HepG2 (cell line): Measurements from ENCODE around the gene NOB1. TPM values are rescaled to one million over a fixed set of nuclear protein-coding genes. Genes with fewer than 3 reads are reported as not detected.

Source experiments
- GFI1 ChIP-seq: sonication (generic); formaldehyde crosslinking; IDR thresholded peaks from 2 replicates; pipeline ENCODE4 v1.5.0; 2020; ENCODE audit warnings: missing genetic modification reagents, mild to moderate bottlenecking, borderline replicate concordance
- IKZF1 ChIP-seq: fragments of 450-650 bp; IDR thresholded peaks from 2 replicates; pipeline ENCODE4 v1.7.1; 2016
- MXD4 ChIP-seq: IDR thresholded peaks from 2 replicates; pipeline ENCODE4 v1.6.1; 2016; ENCODE audit warnings: mild to moderate bottlenecking, missing biosample characterization, missing genetic modification reagents
- NFYB ChIP-seq: sonication (generic); formaldehyde crosslinking; IDR thresholded peaks from 2 replicates; pipeline ENCODE4 v1.4.0; 2020; ENCODE audit warnings: missing genetic modification reagents
- RXRA ChIP-seq: sonication (generic); formaldehyde crosslinking; IDR thresholded peaks from 2 replicates; pipeline ENCODE4 v1.5.1; 2020; ENCODE audit warnings: missing genetic modification reagents
- SOX5 ChIP-seq: IDR thresholded peaks from 2 replicates; pipeline ENCODE4 v1.6.1; 2016; ENCODE audit warnings: borderline replicate concordance
- polyA plus RNA-seq, 8 experiments: library from polyadenylated mRNA; depleted of rRNA in 3 of 8; stranded (reverse) in 7 of 8; unstranded in 1 of 8; fragments of >200 nt; fragmentation: Illumina TruSeq in 4 of 8; extraction: Trizol in 4 of 8; gene quantifications; 2 replicates each; pipeline versions ENCODE4 v1.2.1 to v1.2.3, GENCODE V29; 2011 to 2016; ENCODE audit warnings: low read depth in 4 of 8, missing spikeins in 1 of 8, mixed read lengths in 1 of 8; ENCODE audit not compliant: insufficient read depth in 1 of 8
- total RNA-seq, 5 experiments: library from RNA; depleted of rRNA; stranded (reverse); fragments of >200 nt; fragmentation: Illumina TruSeq; extraction: Trizol; gene quantifications; 2 replicates each; pipeline ENCODE4 v1.2.3, GENCODE V29; 2016; ENCODE audit warnings: low read depth in 1 of 5
- TF ChIP-seq, protein P1 (sequence below): sonication (generic); formaldehyde crosslinking; IDR thresholded peaks from 2 replicates; pipeline ENCODE4 v1.5.0; 2020; ENCODE audit warnings: mild to moderate bottlenecking, missing genetic modification reagents, borderline replicate concordance
- TF ChIP-seq, protein P2 (sequence below): sonication (generic); formaldehyde crosslinking; IDR thresholded peaks from 2 replicates; pipeline ENCODE4 v1.4.0; 2020; ENCODE audit warnings: missing genetic modification reagents
- TF ChIP-seq, protein P3 (sequence below): sonication (generic); formaldehyde crosslinking; IDR thresholded peaks from 2 replicates; pipeline ENCODE4 v1.4.0; 2020; ENCODE audit warnings: mild to moderate bottlenecking, missing genetic modification reagents
- TF ChIP-seq, protein P4 (sequence below): sonication (generic); formaldehyde crosslinking; IDR thresholded peaks from 2 replicates; pipeline ENCODE4 v1.5.1; 2020; ENCODE audit warnings: mild to moderate bottlenecking, missing genetic modification reagents, borderline replicate concordance
- TF ChIP-seq, protein P5 (sequence below): fragments of 450-650 bp; IDR thresholded peaks from 2 replicates; pipeline ENCODE4 v1.6.1; 2017
- TF ChIP-seq, protein P6 (sequence below): IDR thresholded peaks from 2 replicates; pipeline ENCODE4 v1.6.1; 2016; ENCODE audit warnings: mild to moderate bottlenecking, missing biosample characterization, missing genetic modification reagents

Gene NOB1
- total and polyA plus RNA-seq, 2 of the 13 experiments (the other 11 are each of a cell fraction or from before 2014, with no cell fraction given): 47.1 to 162 TPM

DNA sequence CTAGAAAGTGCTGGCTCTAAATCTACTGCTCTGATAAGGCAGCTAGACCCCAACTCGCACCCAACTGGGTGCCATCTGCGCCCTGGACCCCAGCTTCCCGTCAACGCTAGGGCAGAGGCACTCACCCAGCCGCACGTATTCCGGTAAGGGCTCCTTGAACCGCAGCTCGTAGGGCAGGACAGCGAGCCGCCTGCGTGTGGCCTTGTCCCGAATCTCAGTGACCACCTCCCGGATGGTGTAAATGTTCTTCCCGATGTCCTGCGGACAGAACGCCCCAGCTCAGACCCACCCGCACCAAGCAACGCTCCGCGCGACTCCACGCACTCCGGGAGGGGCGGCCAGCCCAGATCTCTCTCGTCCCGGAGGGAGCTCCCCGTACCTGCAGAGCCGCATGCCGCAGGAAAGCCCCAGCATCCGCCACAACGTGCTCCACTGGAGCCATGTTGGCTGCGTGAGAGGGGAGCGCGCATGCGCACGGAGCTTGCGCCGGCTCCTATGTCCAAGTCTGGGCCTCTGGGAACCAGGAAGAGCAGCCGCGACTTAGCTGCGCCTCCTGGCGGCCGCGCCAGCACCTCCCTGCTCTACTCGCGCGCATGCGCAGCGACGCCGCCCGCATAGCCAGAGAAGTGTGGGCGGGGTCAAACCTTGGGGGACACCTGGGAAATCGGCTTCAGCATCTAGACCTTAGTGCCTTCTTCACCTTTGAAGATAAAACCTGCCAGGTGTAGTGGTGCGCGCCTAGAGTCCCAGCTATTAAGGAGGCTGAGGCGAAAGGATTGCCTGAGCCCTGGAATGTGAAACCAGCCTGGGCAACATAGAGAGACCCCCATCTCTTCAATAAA, at the start of gene NOB1 (continued):
- TF ChIP-seq, protein P1, sequence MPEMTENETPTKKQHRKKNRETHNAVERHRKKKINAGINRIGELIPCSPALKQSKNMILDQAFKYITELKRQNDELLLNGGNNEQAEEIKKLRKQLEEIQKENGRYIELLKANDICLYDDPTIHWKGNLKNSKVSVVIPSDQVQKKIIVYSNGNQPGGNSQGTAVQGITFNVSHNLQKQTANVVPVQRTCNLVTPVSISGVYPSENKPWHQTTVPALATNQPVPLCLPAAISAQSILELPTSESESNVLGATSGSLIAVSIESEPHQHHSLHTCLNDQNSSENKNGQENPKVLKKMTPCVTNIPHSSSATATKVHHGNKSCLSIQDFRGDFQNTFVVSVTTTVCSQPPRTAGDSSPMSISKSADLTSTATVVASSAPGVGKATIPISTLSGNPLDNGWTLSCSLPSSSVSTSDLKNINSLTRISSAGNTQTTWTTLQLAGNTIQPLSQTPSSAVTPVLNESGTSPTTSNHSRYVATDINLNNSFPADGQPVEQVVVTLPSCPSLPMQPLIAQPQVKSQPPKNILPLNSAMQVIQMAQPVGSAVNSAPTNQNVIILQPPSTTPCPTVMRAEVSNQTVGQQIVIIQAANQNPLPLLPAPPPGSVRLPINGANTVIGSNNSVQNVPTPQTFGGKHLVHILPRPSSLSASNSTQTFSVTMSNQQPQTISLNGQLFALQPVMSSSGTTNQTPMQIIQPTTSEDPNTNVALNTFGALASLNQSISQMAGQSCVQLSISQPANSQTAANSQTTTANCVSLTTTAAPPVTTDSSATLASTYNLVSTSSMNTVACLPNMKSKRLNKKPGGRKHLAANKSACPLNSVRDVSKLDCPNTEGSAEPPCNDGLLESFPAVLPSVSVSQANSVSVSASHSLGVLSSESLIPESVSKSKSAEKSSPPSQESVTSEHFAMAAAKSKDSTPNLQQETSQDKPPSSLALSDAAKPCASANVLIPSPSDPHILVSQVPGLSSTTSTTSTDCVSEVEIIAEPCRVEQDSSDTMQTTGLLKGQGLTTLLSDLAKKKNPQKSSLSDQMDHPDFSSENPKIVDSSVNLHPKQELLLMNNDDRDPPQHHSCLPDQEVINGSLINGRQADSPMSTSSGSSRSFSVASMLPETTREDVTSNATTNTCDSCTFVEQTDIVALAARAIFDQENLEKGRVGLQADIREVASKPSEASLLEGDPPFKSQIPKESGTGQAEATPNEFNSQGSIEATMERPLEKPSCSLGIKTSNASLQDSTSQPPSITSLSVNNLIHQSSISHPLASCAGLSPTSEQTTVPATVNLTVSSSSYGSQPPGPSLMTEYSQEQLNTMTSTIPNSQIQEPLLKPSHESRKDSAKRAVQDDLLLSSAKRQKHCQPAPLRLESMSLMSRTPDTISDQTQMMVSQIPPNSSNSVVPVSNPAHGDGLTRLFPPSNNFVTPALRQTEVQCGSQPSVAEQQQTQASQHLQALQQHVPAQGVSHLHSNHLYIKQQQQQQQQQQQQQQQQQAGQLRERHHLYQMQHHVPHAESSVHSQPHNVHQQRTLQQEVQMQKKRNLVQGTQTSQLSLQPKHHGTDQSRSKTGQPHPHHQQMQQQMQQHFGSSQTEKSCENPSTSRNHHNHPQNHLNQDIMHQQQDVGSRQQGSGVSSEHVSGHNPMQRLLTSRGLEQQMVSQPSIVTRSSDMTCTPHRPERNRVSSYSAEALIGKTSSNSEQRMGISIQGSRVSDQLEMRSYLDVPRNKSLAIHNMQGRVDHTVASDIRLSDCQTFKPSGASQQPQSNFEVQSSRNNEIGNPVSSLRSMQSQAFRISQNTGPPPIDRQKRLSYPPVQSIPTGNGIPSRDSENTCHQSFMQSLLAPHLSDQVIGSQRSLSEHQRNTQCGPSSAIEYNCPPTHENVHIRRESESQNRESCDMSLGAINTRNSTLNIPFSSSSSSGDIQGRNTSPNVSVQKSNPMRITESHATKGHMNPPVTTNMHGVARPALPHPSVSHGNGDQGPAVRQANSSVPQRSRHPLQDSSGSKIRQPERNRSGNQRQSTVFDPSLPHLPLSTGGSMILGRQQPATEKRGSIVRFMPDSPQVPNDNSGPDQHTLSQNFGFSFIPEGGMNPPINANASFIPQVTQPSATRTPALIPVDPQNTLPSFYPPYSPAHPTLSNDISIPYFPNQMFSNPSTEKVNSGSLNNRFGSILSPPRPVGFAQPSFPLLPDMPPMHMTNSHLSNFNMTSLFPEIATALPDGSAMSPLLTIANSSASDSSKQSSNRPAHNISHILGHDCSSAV: no peak
- TF ChIP-seq, protein P2, sequence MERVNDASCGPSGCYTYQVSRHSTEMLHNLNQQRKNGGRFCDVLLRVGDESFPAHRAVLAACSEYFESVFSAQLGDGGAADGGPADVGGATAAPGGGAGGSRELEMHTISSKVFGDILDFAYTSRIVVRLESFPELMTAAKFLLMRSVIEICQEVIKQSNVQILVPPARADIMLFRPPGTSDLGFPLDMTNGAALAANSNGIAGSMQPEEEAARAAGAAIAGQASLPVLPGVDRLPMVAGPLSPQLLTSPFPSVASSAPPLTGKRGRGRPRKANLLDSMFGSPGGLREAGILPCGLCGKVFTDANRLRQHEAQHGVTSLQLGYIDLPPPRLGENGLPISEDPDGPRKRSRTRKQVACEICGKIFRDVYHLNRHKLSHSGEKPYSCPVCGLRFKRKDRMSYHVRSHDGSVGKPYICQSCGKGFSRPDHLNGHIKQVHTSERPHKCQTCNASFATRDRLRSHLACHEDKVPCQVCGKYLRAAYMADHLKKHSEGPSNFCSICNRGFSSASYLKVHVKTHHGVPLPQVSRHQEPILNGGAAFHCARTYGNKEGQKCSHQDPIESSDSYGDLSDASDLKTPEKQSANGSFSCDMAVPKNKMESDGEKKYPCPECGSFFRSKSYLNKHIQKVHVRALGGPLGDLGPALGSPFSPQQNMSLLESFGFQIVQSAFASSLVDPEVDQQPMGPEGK (CRISPR knock-in tag): peak; percentile 67
- TF ChIP-seq NFYB (CRISPR knock-in tag) (peak; percentile 48; the same call in 1 of the 2 replicates), MXD4 (CRISPR knock-in tag) (peak; percentile 96), SOX5 (CRISPR knock-in tag) (peak; percentile 52; the same call in 1 of the 2 replicates), RXRA (CRISPR knock-in tag) (peak; percentile 92), GFI1 (CRISPR knock-in tag) (peak; percentile 76), IKZF1 (no peak)
- TF ChIP-seq, protein P3, sequence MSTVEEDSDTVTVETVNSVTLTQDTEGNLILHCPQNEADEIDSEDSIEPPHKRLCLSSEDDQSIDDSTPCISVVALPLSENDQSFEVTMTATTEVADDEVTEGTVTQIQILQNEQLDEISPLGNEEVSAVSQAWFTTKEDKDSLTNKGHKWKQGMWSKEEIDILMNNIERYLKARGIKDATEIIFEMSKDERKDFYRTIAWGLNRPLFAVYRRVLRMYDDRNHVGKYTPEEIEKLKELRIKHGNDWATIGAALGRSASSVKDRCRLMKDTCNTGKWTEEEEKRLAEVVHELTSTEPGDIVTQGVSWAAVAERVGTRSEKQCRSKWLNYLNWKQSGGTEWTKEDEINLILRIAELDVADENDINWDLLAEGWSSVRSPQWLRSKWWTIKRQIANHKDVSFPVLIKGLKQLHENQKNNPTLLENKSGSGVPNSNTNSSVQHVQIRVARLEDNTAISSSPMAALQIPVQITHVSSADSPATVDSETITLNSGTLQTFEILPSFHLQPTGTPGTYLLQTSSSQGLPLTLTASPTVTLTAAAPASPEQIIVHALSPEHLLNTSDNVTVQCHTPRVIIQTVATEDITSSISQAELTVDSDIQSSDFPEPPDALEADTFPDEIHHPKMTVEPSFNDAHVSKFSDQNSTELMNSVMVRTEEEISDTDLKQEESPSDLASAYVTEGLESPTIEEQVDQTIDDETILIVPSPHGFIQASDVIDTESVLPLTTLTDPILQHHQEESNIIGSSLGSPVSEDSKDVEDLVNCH: no peak
- TF ChIP-seq, protein P4, sequence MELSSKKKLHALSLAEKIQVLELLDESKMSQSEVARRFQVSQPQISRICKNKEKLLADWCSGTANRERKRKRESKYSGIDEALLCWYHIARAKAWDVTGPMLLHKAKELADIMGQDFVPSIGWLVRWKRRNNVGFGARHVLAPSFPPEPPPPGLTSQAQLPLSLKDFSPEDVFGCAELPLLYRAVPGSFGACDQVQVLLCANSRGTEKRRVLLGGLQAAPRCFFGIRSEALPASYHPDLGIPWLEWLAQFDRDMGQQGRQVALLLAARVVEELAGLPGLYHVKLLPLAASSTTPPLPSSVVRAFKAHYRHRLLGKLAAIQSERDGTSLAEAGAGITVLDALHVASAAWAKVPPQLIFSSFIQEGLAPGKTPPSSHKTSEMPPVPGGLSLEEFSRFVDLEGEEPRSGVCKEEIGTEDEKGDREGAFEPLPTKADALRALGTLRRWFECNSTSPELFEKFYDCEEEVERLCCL (CRISPR knock-in tag): peak; percentile 92
- TF ChIP-seq, protein P5, sequence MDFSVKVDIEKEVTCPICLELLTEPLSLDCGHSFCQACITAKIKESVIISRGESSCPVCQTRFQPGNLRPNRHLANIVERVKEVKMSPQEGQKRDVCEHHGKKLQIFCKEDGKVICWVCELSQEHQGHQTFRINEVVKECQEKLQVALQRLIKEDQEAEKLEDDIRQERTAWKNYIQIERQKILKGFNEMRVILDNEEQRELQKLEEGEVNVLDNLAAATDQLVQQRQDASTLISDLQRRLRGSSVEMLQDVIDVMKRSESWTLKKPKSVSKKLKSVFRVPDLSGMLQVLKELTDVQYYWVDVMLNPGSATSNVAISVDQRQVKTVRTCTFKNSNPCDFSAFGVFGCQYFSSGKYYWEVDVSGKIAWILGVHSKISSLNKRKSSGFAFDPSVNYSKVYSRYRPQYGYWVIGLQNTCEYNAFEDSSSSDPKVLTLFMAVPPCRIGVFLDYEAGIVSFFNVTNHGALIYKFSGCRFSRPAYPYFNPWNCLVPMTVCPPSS: no peak
- TF ChIP-seq, protein P6, sequence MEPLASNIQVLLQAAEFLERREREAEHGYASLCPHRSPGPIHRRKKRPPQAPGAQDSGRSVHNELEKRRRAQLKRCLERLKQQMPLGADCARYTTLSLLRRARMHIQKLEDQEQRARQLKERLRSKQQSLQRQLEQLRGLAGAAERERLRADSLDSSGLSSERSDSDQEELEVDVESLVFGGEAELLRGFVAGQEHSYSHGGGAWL: peak; percentile 94
